ENCODE data around the gene RUSF1.

DNA sequence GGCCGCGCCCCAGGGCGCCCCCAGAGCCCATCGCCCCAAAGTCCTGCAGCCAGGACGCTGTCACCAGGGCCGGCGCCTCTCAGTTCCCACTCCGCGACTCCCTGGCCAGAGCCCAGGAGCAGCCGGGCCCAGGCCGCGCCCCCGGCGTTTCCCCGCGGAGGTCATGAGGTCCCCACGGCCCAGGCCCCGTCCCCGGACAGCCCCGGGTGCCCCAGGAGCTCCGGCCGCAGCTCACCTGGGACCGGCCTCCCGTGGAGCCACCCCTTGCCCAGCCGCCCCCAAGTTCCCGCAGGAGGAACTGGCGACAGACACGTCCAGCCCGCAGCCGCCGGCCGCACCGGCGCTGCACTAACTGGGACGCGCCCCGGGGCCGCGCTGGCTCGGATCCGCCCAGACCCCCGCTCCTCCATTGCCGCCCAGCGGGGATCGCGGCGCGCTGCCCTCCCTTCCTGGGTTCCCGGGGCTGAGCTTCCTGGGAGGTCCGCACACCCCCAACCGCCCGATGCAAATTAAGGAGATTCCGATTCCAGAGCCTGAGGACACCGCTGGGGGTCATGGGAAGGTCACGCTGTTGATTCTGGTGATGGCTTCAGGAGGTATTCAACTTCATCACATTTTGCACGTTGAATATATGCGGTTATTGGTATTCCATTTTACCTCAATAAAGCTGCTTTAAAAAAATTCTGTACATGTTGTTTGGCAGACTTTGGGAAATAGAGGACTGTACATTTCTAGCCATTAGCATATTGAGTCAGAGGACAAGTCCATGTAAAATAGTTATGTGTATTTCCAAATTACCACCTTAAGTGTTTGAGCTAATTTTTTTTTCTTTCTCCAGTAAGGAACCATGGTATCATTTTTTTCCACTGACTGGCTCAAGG is 29.4 kb upstream of the RUSF1 start:
- no peak for TF ChIP-seq EZH2 (IDR thresholded peaks at IDR 0.05; ENCODE audit: low read length)
- TF ChIP-seq CTCF (optimal IDR thresholded peaks at IDR 0.05 in 1 of 3, IDR thresholded peaks at IDR 0.05 in 1 of 3, conservative IDR thresholded peaks at IDR 0.05 in 1 of 3; ENCODE audit: extremely low read depth in 1 of 3, insufficient read depth in 2 of 3, low read length in 3 of 3): no peak
